Ovary (tissue), 9 donors: Measurements from ENCODE around the gene TNFSF12. TPM values are rescaled to one million over a fixed set of nuclear protein-coding genes. Genes with fewer than 3 reads are reported as not detected.
A peak's percentile ranks its signal among the peaks of the same experiment; 100 is the strongest.

Experiments
- DNase-seq, 5 donors: peaks; one replicate each; pipeline ENCODE4 v3.0.0-alpha.2; 2019 to 2020
- H3K27ac ChIP-seq, 2 donors: fragments of 200-600 bp; one replicate each; pipeline versions ENCODE4 v1.5.1 to v1.8.0; 2019 to 2022
- H3K27me3 ChIP-seq: fragments of 200-600 bp; one replicate; pipeline ENCODE4 v1.8.0; 2022
- H3K36me3 ChIP-seq: fragments of 200-600 bp; sonication (generic); one replicate; pipeline ENCODE4 v1.5.1; 2019
- H3K4me1 ChIP-seq: one replicate; pipeline ENCODE4 v1.8.1; 2013; ENCODE audit warnings: mild to moderate bottlenecking, moderate library complexity; ENCODE audit not compliant: insufficient read depth
- H3K4me3 ChIP-seq: fragments of 200-600 bp; sonication (generic); one replicate; pipeline ENCODE4 v1.5.1; 2017
- H3K9me3 ChIP-seq, 2 donors: fragments of 200-600 bp in 1 of 2; sonication (generic) in 1 of 2; one replicate each; pipeline versions ENCODE4 v1.5.1 to v1.8.1; 2013 to 2019; ENCODE audit warnings: mild to moderate bottlenecking in 1 of 2, moderate library complexity in 1 of 2
- CTCF ChIP-seq, 3 donors: fragments of 450-650 bp in 2 of 3; fragments of 200-600 bp in 1 of 3; IDR thresholded peaks; one replicate each; pipeline versions ENCODE4 v1.5.1 to v1.8.0; 2016 to 2022; ENCODE audit warnings: antibody characterized with exemption in 3 of 3, mild to moderate bottlenecking in 1 of 3
- EP300 ChIP-seq: sonication (generic); formaldehyde crosslinking; IDR thresholded peaks from one replicate; pipeline ENCODE4 v1.6.1; 2017; ENCODE audit warnings: antibody characterized with exemption
- POLR2A ChIP-seq: fragments of 450-650 bp; IDR thresholded peaks from one replicate; pipeline ENCODE4 v1.6.1; 2017; ENCODE audit warnings: antibody characterized with exemption, mild to moderate bottlenecking, moderate library complexity
- WGBS, 3 donors: extraction: QIAGEN DNeasy Blood & Tissue Kit in 1 of 3; methylation state at CpG; one replicate each; pipeline versions ENCODE4 v1.1.5 to v1.1.7; 2013 to 2017; 5-methylcytosine and 5-hydroxymethylcytosine counted together
- intact Hi-C, 4 donors: fragments of 100-400 bp; cut with DNase I; formaldehyde crosslinking; loops; one replicate each; pipeline versions ENCODE4 v1.11.0 to v1.15.1; 2022 to 2023
- polyA plus RNA-seq, 2 donors: library from polyadenylated mRNA; stranded (reverse); fragments of 200-250 nt in 1 of 2; fragments of 350-450 nt in 1 of 2; fragmentation: Illumina TruSeq in 1 of 2; extraction: RNeasy Lipid Tissue Mini Kit (QIAGEN cat#74804) in 1 of 2; gene quantifications; one replicate each; pipeline ENCODE4 v1.2.3, GENCODE V29; 2013 to 2014
- total RNA-seq, 7 donors: library from RNA; depleted of rRNA in 2 of 7; stranded (reverse); fragments of >200 nt in 2 of 7; fragmentation: NEBNext Ultra II Directional in 3 of 7; extraction: Animal tissue kit (Norgen Biotek cat#: 25700) in 3 of 7; gene quantifications; one replicate each; pipeline versions ENCODE4 v1.1.0 to v1.2.4, GENCODE V29; 2016 to 2023
- donor health status: DM: no; HTN: no; CAD: no; lungs with moderate emphysema.
- donor health status: DM: no; HTN: no; CAD: no.
- donor health status: Bipolar disorder and iron deficiency.
- donor health status: DM: yes; HTN: yes; CAD: no.
- donor health status: DM: no; HTN: no; CAD: no.
- donor health status: DM: yes; HTN: yes; CAD: no.

Gene TNFSF12
- total and polyA plus RNA-seq, 9 donors, result 26.6 to 78.3 (median 59.6) TPM

GRCh38 chr17:7577327-7578199 lies 28.7 kb downstream of the TNFSF12 start:
- no peak for DNase-seq
- Histone ChIP-seq H3K27ac (no peak overlapping the region), H3K27me3 (no peaks in the 10 kb centered on the region), H3K36me3 (no peaks in the 10 kb centered on the region), H3K9me3 (no peaks in the 10 kb centered on the region), H3K4me3 (no peak overlapping the region), H3K4me1 (peaks cover 9% of the 10 kb centered on the region)
- 64 to 70% (median 64%) methylated on average over 17 of the region's 17 CpGs for whole genome bisulfite sequencing, 3 donors
- intact Hi-C loops, result no loop called here
- TF ChIP-seq POLR2A, result no peak
- TF ChIP-seq CTCF (IDR thresholded peaks at IDR 0.05), result no peak
- no peak for TF ChIP-seq EP300

GRCh38 chr17:7579001-7579833 lies 30.4 kb downstream of the TNFSF12 start, which contains the start of gene CD68:
Gene CD68 (plus strand): TSS chr17:7579638. CDS start chr17:7579678, 40 bp downstream.
- 20 to 21% (median 21%) methylated on average over 7 of the region's 7 CpGs for WGBS, 3 donors
- TF ChIP-seq CTCF (IDR thresholded peaks at IDR 0.05), result no peak
- TF ChIP-seq EP300, result no peak
- no peak for TF ChIP-seq POLR2A

GRCh38 chr17:7579834-7580603 lies 31.2 kb downstream of the TNFSF12 start:
- Histone ChIP-seq H3K4me1 (peaks cover 18% of the 10 kb centered on the region), H3K9me3 (no peaks in the 10 kb centered on the region), H3K36me3 (no peaks in the 10 kb centered on the region), H3K27ac (peak overlapping the region; percentile 33 to 58), H3K4me3 (no peak overlapping the region), H3K27me3 (no peaks in the 10 kb centered on the region)
- 64 to 67% (median 65%) methylated on average over 12 of the region's 12 CpGs for WGBS, 3 donors
- intact Hi-C loops, result no loop called here
- TF ChIP-seq POLR2A (no peak), CTCF (IDR thresholded peaks at IDR 0.05) (no peak), EP300 (no peak)
- DNase-seq, result peak in 2 of 5 donors; percentile 21 to 29

More at GRCh38 chr17:7579001-7579833, 30.4 kb downstream of the TNFSF12 start, which contains the start of gene CD68:
- H3K27ac ChIP-seq, result peak within 1 kb of the TSS; percentile 34 to 58
- H3K9me3 ChIP-seq, result no peaks in the 10 kb centered on the region
- DNase-seq, result peak in 2 of 5 donors; percentile 35 to 71
- peaks cover 16% of the 10 kb centered on the region for H3K4me1 ChIP-seq
- no peaks in the 10 kb centered on the region for H3K36me3 ChIP-seq
- intact Hi-C loops, result no loop called here
- no peak within 1 kb of the TSS for H3K4me3 ChIP-seq
- H3K27me3 ChIP-seq, result no peaks in the 10 kb centered on the region
